NCI-H1105 (cell line): Measurements from ENCODE around the gene JMJD8.
"Not testable (repeated sequence)": the region's sequence is repeated elsewhere in the genome, so short reads cannot be mapped to it uniquely, and the experiment has no call there.

ENCODE experiments used
- DNase-seq: peaks from one replicate; lab custom pipeline; 2025; lab: John Stamatoyannopoulos, UW

JMJD8 gene

GRCh38 chr16:721765-722540 is 37.8 kb upstream of the JMJD8 start:
- no peak for DNase-seq

- peak; percentile 57 for DNase-seq
Observed at GRCh38 chr16:720990-721764, 37.0 kb upstream of the JMJD8 start, which contains the start of gene ANTKMT. Gene ANTKMT, plus strand, starts transcription at chr16:721146. Its CDS starts 129 bp downstream, at chr16:721275.

GRCh38 chr16:720447-720989 is 36.4 kb upstream of the JMJD8 start:
- no peak for DNase-seq

GRCh38 chr16:719815-720446 is 35.8 kb upstream of the JMJD8 start:
- no peak for DNase-seq

- no peak for DNase-seq
Observed at GRCh38 chr16:718922-719321, 34.8 kb upstream of the JMJD8 start.

GRCh38 chr16:718389-718788 is 34.3 kb upstream of the JMJD8 start:
- no peak for DNase-seq

- DNase-seq = no peak
Observed at GRCh38 chr16:717450-718245, 33.5 kb upstream of the JMJD8 start.

- no peak for DNase-seq
Observed at GRCh38 chr16:716768-717325, 32.7 kb upstream of the JMJD8 start.

- DNase-seq = no peak
Observed at GRCh38 chr16:716200-716568, 32.0 kb upstream of the JMJD8 start.

- no peak for DNase-seq
Observed at GRCh38 chr16:715477-716199, 31.5 kb upstream of the JMJD8 start.

GRCh38 chr16:714558-715476 is 30.7 kb upstream of the JMJD8 start, which contains the start of gene METRN:
Gene METRN, plus strand, starts transcription at chr16:715118. Its CDS starts 172 bp downstream, at chr16:715290.
- DNase-seq = peak; percentile 41

GRCh38 chr16:714079-714478 is 29.9 kb upstream of the JMJD8 start:
- no peak for DNase-seq

- not testable (repeated sequence) for DNase-seq
Observed at GRCh38 chr16:712740-713250, 28.7 kb upstream of the JMJD8 start.

- DNase-seq = peak; percentile 24
Observed at GRCh38 chr16:711548-712320, 27.6 kb upstream of the JMJD8 start.

- DNase-seq = no peak
Observed at GRCh38 chr16:711084-711483, 26.9 kb upstream of the JMJD8 start.

GRCh38 chr16:710500-711075 is 26.5 kb upstream of the JMJD8 start:
- no peak for DNase-seq

GRCh38 chr16:709566-710499 is 25.7 kb upstream of the JMJD8 start:
- DNase-seq = peak; percentile 77
